HG02840 (cell line): Measurements from ENCODE around the gene ERGIC1.

Experiments
- ATAC-seq: cut with Tn5 transposase; IDR thresholded peaks from one replicate; pipeline ENCODE4 v1.9.1; 2021; ENCODE audit warnings: mild to moderate bottlenecking, moderate library complexity, moderate number of reproducible peaks; ENCODE audit not compliant: unreplicated experiment, low FRiP score

ERGIC1 gene

DNA sequence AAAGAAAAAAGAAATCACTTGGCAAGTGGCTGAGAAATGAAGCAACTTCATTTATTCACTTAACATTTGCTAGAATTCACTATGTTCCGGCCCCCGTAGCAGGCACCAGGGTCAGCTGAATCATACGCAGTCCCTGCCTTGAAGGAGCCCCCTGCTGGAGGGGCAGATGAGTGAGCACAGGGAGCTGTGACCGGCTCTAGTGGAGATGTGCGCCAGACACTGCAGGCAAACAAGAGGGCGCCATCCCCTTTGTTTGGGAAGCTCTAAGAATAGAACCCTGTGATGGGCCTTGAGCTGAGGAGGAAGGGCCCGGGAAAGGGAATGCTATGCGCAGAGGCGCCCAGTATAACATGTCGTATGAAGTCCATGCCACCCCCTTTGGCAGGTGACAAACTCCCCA is 105.0 kb downstream of the ERGIC1 start:
- ATAC-seq = no peak

DNA sequence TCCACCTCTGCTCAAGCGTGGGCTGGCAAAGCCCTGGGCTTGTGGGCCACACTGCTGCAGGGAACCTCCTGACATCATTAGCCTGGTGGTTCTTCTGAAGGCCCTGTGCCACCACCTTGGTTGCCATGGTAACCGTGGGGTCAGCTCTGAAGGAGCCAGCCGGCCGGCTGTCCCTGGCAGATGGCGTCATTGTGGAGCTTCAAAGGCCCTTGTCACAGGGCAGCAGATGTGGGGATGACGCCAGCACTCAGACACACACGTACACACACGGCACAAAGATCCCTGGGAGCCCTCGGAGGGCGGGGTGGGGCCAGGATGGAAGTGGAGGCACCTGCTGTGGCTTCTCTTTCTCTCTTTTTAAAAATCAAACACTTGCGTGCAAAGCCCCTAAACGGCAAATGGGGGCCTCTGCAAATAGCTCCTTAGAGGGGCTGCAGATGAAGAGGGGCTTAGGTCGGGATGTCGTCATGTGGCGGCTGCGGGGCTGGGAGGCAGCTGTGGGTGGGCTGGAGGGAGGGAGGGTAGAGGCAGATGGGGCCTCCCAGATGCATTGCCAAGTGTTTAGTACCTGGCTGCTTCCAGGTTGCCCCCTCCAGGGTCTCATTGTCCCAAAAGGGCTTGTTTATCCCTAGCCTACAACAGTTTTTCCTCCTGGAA is 105.7 kb downstream of the ERGIC1 start:
- no peak for ATAC-seq

DNA sequence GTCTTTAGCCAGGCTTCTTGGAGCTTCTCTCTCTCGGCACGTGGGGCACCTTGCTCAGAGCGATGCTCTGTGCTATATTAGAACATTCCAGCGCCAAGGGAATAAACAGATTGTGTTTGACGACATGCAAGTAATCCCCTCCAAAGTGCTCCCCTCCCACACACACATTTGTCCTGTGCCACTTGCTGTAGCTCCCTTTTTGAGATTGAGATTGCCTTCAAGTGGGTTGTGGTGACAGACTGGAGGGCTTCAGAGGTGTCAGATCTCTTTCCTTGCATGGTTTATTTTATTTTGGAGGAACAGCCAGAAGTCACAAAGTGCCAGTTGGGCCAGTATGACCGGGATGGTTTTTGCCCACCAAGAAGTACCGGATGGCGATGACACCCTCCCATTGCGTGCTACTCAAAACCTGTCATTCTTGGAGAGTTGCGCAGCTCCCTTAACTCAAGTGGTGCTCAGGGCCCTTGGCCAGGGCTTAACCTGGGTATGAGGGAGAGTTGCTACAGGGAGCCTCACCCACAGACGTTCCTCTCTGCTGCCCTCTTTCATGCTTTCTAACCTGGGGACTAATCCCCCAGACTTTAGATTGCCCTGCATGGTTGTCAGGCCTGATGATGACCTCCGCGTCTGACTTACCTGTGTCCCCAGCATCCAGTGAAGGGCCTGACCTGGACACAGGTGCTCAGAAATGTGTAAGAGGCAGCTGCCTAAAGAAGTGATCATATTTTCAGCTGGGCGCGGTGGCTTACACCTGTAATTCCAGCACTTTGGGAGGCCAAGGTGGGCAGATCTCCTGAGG is 106.4 kb downstream of the ERGIC1 start:
- ATAC-seq = no peak

DNA sequence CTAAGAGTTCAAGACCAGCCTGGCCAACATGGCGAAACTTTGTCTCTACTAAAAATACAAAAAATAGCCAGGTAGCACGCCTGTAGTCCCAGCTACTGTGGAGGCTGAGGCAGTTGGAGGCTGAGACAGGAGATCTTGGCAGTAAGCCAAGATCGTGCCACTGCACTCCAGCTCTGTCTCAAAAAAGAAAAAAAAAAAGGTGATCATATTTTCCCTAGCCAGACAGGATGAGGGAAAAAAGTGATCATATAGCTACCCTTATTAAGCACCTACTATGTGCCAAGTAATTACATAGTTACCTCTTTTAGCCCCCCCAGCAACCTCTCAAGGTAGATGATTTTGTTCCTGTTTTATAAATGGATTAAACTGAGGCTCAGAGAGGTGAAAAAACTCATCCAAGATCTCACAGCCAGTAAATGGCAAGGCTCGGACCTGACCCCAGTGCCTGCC is 107.0 kb downstream of the ERGIC1 start:
- ATAC-seq = no peak

DNA sequence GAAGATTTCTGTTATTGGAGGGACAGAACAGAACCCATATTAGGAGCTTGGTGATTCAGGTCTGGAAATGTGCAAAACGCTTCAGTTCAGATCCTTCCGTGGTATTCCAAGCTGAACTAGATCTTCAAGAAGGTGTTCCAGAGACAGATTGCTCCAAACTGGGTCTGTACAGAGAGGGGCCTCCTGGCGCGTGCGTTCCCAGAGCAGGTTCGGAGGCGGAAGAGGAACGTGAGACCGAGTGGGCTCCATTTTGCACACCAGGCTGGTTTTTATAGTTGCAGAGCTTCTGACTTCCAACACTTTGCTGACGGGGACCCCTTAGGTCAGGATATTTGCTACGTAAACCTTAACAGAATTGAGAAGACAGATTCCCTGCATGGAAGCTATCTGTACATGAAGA is 108.5 kb downstream of the ERGIC1 start:
- no peak for ATAC-seq

DNA sequence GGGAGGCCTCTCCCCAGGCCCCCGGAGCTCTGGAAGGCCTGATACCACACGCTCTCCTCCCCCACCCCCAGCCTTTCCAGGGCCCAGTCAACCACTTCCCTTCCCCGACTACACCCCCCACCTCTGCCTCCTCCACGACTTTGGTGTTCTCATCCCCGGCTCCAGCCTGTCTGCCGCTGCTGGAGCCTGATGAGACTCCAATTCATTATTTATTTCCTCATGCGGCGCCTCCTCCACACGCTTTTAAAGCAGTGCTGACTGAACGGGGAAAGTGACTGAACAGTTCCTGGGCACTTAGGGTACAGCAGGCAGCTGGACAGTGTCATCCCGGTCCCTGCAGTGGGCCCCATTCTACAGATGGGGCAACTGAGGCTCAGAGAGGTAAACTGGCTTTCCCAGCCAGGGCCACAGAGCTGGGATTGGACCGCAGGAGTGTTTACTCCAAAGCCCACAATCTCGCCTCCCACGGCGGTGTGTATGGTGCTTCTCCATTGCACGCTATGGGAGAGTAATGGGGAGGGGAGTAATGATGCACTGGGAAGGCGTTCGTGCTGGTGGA is 109.3 kb downstream of the ERGIC1 start:
- no peak for ATAC-seq

DNA sequence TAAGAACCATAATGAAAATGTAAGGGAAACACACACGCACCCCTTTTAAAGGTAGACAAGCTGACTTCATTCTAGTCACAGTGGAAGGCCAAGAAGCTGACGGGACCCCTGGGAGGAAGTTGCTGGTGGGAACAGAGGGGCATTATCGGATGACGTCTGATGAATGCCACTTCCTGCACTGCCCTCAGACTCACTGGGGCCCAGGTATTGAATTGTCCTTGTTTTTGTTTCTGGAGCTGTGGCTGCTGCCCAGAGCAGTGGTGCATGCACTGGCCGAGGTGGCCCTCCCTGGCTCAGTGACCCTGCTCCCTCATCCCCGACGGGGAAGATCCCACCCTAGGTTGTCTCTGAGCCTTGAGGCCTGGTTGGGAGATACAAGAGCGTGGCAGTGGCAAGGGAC is 109.9 kb downstream of the ERGIC1 start:
- no peak for ATAC-seq

DNA sequence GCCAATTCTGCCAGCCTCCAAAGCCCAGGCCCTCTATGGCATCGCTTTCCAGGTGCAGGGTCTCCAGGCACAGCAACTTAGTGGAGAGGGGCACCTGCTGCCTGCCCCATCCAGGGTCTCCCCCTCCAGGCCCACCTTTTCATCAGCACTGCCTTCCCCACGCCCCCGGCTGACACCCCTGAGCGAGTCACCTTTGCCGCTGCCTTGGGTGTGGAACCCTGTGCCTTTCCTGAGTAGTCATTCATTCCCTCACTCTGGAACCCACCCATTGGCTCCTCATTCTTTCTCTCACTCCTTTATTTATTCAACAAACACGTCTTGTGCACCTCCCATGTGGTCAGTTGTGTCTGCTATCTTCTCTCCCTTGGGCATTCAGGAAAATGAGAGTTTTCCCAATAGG is 110.7 kb downstream of the ERGIC1 start:
- no peak for ATAC-seq

DNA sequence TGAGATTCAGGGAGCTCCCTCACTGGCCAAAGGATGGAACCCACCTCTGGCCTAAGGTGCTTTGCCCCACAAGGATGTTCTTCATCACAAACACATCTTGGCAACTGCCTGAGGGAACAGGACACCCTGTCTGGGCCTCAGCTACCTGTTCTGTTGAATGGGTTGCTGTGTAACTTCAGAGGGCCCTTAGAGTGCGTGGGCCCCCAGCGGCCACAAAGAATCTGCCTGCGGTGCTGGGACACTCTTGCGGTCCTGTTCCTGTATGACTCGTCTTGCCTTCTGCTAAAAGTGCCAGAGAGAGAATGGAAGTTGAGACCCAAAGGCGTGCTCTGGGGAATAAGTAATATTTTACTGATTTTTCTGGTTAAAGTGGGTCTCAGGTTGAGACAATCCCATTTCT is 111.1 kb downstream of the ERGIC1 start:
- no peak for ATAC-seq

DNA sequence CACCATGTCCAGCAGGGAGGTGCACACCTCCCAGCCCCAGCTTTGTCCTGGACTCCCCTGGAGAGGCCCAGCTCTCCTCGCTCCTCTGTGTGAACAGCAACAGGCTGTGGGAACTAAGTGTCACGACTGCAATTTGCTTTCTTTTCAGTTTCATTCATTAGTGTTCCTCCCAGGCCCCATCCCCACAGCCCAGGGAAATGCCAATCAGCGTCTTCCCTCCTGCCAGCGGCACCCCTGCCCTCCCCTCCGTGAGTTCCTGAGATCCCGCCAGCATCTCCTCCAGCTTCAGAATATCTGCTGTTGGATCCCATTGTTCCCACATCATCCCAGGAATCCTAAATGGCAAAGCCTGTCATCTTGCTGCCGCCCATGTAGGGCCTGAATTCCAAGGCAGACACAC is 112.1 kb downstream of the ERGIC1 start:
- ATAC-seq = no peak

DNA sequence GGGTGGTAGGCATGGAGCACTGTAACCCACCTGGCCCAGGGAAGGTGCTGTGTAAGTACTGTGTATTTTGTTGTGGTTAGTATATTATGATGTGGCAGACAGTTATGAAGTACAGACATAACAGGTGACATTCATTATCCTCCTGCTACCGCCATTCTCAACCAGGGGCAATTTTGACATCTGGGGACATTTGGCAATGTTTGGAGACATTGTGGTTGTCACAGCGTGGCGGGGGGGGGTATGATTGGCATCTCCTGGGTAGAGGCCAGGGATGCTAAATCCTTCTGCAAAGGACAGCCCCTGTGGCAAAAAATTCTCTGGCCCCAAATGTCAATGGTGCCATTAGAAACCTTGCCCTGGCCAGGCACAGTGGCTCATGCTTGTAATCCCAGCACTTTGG is 115.4 kb downstream of the ERGIC1 start:
- ATAC-seq = no peak

DNA sequence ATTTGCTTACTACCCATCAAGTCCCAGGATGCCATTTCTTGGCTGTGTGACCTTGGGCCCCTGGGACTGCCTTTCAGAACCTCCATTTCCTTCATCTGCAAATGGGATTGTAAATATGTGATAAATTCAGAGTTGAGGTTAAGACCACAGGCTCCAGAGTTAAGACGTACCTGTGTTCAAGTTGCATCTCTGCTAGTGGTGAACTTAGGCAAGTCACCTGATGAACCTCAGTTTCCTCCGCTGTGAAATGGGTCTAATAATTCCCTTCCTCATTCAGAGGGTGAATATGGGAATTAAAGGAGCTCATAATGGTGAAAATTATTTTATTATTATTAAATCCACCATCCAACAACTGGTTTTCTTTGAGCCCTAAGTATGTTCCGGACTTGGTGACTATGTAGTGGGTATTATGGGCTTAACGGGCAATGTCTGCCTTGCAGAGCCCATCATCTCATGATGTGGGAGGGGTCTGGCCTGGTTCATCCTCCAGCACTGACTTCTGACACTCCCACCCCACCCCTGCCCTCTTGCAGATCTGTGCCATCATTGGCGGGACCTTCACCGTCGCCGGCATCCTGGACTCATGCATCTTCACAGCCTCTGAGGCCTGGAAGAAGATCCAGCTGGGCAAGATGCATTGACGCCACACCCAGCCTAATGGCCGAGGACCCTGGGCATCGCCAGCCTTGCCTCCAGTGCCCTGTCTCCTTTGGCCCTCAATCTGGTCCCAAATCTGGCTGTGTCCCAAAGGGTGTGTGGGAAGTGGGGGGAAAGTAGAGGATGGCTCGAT is 116.3 kb downstream of the ERGIC1 start:
- ATAC-seq = no peak

DNA sequence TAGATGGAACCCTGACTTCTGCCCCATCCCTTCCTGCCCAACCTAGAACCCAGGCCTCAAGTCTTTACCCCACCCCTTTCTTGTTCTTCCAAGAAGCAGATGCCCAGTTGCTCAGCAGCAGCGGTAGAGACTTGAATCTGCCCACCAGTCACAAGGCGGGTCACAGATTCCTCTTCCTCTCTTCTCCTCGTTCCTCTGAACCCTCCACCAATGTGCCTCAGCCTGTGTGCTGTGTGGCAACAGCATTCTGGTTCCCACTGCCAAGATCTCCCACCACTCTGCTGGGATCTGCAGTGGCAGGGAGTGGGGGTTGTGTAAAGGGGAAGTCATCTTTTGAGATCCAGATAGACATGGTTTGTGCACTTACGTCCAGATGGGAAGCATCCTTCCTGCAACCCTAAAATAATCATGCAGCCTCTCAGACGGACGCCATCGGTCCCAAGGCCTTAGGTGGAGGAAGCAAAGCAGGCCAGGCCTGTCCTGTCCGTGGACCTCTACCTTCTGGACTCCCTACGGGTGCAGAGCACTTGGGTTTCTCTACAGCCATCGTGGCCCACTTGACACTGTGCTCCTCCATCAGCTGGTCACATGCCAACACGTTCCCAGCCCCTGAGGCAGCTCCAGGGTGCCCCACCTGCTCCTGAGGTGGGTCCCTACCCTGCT is 117.5 kb downstream of the ERGIC1 start:
- ATAC-seq = no peak

DNA sequence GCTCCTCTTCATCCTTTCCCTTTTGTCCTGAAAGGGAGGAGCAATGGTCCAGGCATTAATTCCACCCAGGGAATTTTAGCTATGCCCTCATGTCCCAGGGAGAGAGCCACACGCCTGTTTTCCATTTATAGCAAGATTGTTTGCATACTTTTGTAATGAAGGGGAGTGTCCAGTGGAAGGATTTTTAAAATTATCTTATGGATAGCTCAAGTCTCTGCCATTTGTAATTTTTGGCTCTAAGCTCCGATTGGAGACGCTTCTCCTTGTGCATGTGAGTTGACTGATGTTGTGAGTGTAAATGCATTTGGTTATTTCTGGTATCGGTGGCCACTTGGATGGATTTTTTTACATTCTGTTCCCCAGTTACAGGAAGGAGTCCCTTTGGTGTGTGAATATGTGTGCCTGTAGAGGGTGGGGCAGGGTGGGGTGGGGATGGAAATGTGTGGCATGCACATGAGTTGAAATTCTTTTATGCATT is 118.0 kb downstream of the ERGIC1 start:
- no peak for ATAC-seq

DNA sequence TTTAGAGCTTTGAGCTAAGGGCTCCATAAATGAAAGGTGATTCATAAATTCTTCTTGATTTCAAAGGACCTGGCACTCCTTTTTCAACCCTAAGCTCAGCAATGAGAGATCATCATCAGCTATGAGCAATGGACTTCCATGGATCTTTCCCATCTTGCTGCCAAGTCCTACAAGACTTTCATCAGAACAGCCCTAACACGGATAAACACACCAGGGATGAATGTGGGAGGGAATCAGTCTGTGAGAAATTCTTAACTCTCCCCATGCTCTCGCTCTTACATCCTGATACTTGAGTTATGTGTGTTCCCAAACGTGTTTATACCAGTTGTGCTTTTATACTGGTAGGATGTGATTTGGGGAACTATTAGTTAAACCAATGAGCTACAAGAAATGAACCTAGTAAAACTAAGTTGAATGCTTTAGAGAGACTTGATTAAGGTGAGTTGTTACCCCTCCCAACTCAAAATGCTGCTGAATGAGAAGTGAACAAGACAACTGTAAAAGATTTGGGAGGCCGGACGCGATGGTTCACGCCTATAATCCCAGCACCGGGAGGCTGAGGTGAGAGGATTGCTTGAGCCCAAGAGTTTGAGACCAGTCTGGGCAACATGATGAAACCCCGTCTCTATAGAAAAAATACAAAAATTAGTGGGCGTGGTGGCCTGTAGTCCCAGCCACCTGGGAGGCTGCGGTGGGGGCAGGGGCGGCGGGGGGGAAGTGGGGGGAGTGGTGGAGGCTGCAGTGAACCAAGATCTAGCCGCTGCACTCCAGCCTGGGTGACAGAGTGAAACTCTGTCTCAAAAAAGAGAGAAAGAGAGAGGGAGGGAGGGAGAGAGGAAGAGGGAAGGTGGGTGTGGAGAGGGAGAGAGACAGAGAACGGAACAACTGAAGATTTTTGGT is 120.0 kb downstream of the ERGIC1 start:
- no peak for ATAC-seq

DNA sequence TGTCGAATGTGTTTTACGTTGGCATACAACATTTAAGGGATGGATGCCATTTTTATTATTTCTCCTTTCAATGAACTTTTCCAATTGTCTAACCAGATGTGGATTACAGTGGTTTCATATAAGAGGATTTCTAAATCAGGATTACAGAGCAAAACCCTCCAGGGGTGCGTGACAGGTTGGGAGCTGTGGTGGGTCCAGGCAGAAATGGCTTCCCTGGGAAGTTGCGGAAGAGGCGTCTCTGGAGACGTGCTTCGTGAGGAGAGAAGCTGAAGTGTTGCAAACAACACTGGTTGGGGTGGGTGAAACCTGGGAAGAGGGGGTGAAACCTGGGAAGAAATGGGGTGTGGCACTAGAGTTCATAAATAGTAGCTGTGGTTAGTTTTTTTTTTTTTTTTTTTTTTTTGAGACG is 120.7 kb downstream of the ERGIC1 start:
- no peak for ATAC-seq

DNA sequence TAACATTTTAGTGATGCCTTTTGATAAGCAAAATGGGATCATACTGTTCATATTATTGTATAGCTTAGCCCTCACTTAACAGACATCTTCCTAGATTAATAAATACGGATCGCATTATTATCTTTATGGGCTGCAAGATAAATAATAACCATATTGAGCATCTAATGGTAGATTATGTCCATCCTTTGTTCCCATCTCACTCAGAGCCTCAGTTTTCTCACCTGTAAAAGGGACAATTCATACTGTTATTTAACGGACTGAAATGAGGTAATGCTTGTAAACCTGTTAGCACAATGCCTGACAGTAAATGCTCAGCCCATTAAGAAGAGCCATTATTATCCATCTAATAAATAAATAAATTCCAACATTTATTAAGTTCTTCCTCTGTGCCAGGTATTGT is 122.2 kb downstream of the ERGIC1 start:
- ATAC-seq = no peak

DNA sequence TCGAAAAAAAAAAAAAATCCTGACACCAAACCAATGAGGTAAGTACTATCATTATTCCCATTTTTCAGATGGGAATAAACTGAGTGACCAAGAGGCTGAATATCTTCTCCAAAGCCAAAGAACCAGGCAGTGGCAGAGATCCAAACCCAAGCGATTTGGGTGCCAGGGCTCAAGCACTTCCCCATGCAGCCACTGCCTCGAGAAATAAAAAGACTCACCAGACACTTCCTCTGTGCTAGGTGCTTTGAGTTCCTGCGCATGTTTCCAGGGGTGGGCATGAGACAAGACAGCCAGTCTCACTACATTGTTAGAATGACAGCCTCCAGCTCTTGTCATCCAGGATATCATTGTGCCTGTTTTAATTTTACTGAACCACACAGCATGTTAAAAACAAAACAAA is 122.9 kb downstream of the ERGIC1 start:
- no peak for ATAC-seq

DNA sequence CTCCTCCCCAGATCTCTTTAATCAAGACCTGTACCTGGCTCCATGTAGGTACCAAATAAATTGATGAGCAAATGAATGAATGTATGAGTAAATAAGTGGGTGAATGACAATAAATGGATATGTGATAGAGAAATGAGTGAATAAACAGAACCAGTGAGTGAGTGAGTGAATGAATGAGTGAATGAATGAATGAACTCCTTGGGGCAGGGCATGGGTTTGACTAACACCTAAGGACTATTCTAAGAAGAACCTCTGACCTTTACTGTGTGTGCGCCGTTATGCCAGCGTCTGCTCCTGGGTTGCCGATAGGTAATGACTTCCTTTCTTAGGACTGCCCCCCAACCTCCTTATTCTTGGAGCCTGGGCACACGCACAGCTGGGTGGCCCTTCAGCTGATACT is 123.4 kb downstream of the ERGIC1 start:
- ATAC-seq = no peak
